Stimulated activated CD8-positive, alpha-beta memory T cell treated with anti-CD3 and anti-CD28 coated beads, Interleukin-7, amount 100 ng/mL, for 24 hours (primary cell): ENCODE results near the gene PTPRT.

Experiments
- DNase-seq: peaks from one replicate; pipeline ENCODE4 v3.0.0-alpha.2; 2020; ENCODE audit warnings: low read depth

PTPRT gene

GRCh38 chr20:42376131-42376530 is 813.6 kb downstream of the PTPRT start:
- no peak for DNase-seq

- no peak for DNase-seq
Measured at GRCh38 chr20:42373049-42373448, 816.7 kb downstream of the PTPRT start.

GRCh38 chr20:42370075-42370474 is 819.6 kb downstream of the PTPRT start:
- no peak for DNase-seq

- DNase-seq, result no peak
Measured at GRCh38 chr20:42368910-42369309, 820.8 kb downstream of the PTPRT start.

- no peak for DNase-seq
Measured at GRCh38 chr20:42366626-42367025, 823.1 kb downstream of the PTPRT start.

- DNase-seq, result no peak
Measured at GRCh38 chr20:42364446-42364845, 825.3 kb downstream of the PTPRT start.

- DNase-seq, result no peak
Measured at GRCh38 chr20:42361402-42361970, 828.2 kb downstream of the PTPRT start.

- DNase-seq, result no peak
Measured at GRCh38 chr20:42360621-42361020, 829.1 kb downstream of the PTPRT start.

- DNase-seq, result no peak
Measured at GRCh38 chr20:42359617-42360016, 830.1 kb downstream of the PTPRT start.

- DNase-seq, result no peak
Measured at GRCh38 chr20:42352096-42352495, 837.6 kb downstream of the PTPRT start.

GRCh38 chr20:42350521-42350920 is 839.2 kb downstream of the PTPRT start:
- DNase-seq, result no peak

- DNase-seq, result no peak
Measured at GRCh38 chr20:42346189-42347170, 843.2 kb downstream of the PTPRT start.

GRCh38 chr20:42341654-42342053 is 848.1 kb downstream of the PTPRT start:
- no peak for DNase-seq

GRCh38 chr20:42340368-42340767 is 849.3 kb downstream of the PTPRT start:
- DNase-seq, result no peak

- no peak for DNase-seq
Measured at GRCh38 chr20:42338294-42339201, 851.2 kb downstream of the PTPRT start.

- no peak for DNase-seq
Measured at GRCh38 chr20:42336576-42336975, 853.1 kb downstream of the PTPRT start.

- DNase-seq, result no peak
Measured at GRCh38 chr20:42319252-42320013, 870.3 kb downstream of the PTPRT start.

GRCh38 chr20:42313704-42314103 is 876.0 kb downstream of the PTPRT start:
- no peak for DNase-seq

GRCh38 chr20:42309050-42309449 is 880.7 kb downstream of the PTPRT start:
- no peak for DNase-seq

GRCh38 chr20:42308171-42308570 is 881.5 kb downstream of the PTPRT start:
- DNase-seq, result no peak

GRCh38 chr20:42295592-42295991 is 894.1 kb downstream of the PTPRT start:
- no peak for DNase-seq

GRCh38 chr20:42294976-42295375 is 894.7 kb downstream of the PTPRT start:
- DNase-seq, result no peak
